ENCODE measurements around the gene LRFN4. TPM values are rescaled to one million over a fixed set of nuclear protein-coding genes. Genes with fewer than 3 reads are reported as not detected.

LRFN4 gene
- total and polyA plus RNA-seq, 2 of the 13 experiments (the other 11 are each of a cell fraction or from before 2014, with no cell fraction given) = 1.3 to 6.8 TPM

DNA sequence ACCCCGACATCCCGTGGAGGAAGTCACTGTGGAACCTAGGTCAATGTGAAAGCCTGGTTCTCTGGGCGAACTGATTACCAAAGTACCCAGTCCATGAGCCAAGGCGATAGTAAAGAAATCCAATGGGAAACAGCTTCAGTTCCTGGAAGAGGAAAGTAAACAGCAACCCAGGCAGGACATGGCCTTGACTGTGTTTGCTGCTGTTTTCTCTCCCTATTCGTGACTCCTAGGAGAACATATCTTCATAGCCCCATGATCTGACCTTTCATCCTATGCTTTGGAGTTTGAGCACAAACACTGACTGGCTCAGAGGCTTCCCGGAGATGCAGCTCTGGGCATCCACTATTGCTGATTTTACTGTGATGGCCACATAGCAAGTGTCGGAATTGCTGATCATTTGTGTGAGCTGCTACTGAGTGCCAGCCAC is 45.1 kb downstream of the LRFN4 start (continued):
- TF ChIP-seq ZFP90 (CRISPR knock-in tag; IDR thresholded peaks at IDR 0.05; ENCODE audit: borderline replicate concordance) (peak; percentile 78; the same call in 1 of the 2 replicates), ZNF263 (CRISPR knock-in tag; IDR thresholded peaks at IDR 0.05) (peak; percentile 28; the same call in 1 of the 2 replicates), YEATS4 (CRISPR knock-in tag; IDR thresholded peaks at IDR 0.05; ENCODE audit: borderline replicate concordance) (0 out of 2 replicates have a peak, but pooled peaks have one; percentile 45), MTA1 (CRISPR knock-in tag; IDR thresholded peaks at IDR 0.05; ENCODE audit: borderline replicate concordance) (no peak; the same call in 1 of the 2 replicates), GTF2F1 (IDR thresholded peaks at IDR 0.05; ENCODE audit: low read length) (no peak), ZNF589 (CRISPR knock-in tag; conservative IDR thresholded peaks at IDR 0.05) (no peak), ZNF367 (CRISPR knock-in tag; IDR thresholded peaks at IDR 0.05; ENCODE audit: borderline replicate concordance) (no peak), GATAD1 (CRISPR knock-in tag; IDR thresholded peaks at IDR 0.05) (peak; percentile 69), ATRX (CRISPR knock-in tag; IDR thresholded peaks at IDR 0.05; ENCODE audit: borderline replicate concordance) (no peak), HNF4G (IDR thresholded peaks at IDR 0.05; ENCODE audit: borderline replicate concordance, low read depth, low read length) (peak; percentile 94), HNF4G (CRISPR knock-in tag; IDR thresholded peaks at IDR 0.05; ENCODE audit: borderline replicate concordance, low read depth) (peak; percentile 85; the same call in 1 of the 2 replicates), ZNF33B (CRISPR knock-in tag; IDR thresholded peaks at IDR 0.05) (no peak), GFI1 (CRISPR knock-in tag; IDR thresholded peaks at IDR 0.05; ENCODE audit: borderline replicate concordance) (peak; percentile 96)
- TF ChIP-seq, protein P1, sequence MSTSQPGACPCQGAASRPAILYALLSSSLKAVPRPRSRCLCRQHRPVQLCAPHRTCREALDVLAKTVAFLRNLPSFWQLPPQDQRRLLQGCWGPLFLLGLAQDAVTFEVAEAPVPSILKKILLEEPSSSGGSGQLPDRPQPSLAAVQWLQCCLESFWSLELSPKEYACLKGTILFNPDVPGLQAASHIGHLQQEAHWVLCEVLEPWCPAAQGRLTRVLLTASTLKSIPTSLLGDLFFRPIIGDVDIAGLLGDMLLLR (CRISPR knock-in tag; IDR thresholded peaks at IDR 0.05) = no peak
- TF ChIP-seq, protein P2, sequence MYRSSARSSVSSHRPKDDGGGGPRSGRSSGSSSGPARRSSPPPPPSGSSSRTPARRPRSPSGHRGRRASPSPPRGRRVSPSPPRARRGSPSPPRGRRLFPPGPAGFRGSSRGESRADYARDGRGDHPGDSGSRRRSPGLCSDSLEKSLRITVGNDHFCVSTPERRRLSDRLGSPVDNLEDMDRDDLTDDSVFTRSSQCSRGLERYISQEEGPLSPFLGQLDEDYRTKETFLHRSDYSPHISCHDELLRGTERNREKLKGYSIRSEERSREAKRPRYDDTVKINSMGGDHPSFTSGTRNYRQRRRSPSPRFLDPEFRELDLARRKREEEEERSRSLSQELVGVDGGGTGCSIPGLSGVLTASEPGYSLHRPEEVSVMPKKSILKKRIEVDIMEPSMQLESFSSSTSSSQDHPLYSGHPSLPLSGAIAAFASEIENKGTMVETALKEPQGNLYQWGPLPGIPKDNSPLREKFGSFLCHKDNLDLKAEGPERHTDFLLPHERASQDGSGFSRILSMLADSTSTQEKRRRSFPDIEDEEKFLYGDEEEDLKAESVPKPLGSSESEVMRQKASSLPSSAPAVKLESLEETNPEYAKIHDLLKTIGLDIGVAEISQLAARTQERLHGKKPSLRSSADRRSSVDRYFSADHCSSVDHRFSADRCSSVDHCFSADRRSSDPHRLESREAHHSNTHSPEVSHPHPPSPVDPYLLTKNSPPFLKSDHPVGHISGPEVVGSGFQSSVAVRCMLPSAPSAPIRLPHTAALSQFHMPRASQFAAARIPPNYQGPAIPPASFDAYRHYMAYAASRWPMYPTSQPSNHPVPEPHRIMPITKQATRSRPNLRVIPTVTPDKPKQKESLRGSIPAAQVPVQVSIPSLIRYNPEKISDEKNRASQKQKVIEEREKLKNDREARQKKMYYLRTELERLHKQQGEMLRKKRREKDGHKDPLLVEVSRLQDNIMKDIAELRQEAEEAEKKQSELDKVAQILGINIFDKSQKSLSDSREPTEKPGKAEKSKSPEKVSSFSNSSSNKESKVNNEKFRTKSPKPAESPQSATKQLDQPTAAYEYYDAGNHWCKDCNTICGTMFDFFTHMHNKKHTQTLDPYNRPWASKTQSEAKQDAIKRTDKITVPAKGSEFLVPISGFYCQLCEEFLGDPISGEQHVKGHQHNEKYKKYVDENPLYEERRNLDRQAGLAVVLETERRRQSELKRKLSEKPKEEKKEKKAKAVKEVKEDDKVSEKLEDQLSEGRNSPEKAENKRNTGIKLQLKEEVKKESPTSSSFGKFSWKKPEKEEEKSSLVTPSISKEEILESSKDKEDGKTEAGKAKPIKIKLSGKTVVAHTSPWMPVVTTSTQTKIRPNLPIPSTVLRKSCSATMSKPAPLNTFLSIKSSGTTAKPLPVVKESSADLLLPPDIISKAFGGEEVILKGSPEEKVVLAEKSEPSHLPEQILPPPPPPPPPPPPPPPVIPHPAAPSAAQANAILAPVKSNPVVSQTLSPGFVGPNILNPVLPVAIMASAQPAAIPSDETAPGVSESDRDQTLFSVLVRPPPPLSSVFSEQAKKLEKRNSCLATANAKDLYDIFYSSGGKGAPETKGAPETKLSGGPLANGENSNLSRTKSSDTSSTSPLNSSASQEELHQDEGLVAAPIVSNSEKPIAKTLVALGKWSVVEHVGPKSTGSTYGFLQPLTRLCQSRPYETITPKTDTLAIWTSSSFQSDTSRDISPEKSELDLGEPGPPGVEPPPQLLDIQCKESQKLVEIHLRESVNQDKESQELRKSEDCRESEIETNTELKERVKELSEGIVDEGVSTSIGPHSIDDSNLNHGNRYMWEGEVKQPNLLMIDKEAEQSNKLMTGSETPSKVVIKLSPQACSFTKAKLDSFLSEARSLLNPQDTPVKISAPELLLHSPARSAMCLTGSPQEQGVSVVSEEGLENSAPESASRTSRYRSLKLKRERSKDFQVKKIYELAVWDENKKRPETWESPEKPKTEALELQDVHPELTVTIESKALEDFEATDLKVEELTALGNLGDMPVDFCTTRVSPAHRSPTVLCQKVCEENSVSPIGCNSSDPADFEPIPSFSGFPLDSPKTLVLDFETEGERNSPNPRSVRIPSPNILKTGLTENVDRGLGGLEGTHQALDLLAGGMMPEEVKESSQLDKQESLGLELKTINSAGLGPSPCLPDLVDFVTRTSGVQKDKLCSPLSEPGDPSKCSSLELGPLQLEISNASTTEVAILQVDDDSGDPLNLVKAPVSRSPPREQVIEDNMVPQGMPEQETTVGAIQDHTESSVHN (CRISPR knock-in tag; IDR thresholded peaks at IDR 0.05) = peak; percentile 63; the same call in 1 of the 2 replicates
- TF ChIP-seq, protein P3, sequence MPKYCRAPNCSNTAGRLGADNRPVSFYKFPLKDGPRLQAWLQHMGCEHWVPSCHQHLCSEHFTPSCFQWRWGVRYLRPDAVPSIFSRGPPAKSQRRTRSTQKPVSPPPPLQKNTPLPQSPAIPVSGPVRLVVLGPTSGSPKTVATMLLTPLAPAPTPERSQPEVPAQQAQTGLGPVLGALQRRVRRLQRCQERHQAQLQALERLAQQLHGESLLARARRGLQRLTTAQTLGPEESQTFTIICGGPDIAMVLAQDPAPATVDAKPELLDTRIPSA (CRISPR knock-in tag; IDR thresholded peaks at IDR 0.05; ENCODE audit: borderline replicate concordance) = no peak
- TF ChIP-seq, protein P4, sequence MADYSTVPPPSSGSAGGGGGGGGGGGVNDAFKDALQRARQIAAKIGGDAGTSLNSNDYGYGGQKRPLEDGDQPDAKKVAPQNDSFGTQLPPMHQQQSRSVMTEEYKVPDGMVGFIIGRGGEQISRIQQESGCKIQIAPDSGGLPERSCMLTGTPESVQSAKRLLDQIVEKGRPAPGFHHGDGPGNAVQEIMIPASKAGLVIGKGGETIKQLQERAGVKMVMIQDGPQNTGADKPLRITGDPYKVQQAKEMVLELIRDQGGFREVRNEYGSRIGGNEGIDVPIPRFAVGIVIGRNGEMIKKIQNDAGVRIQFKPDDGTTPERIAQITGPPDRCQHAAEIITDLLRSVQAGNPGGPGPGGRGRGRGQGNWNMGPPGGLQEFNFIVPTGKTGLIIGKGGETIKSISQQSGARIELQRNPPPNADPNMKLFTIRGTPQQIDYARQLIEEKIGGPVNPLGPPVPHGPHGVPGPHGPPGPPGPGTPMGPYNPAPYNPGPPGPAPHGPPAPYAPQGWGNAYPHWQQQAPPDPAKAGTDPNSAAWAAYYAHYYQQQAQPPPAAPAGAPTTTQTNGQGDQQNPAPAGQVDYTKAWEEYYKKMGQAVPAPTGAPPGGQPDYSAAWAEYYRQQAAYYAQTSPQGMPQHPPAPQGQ (CRISPR knock-in tag; IDR thresholded peaks at IDR 0.05; ENCODE audit: borderline replicate concordance) = no peak
